T-cell (primary cell): ENCODE results near the gene LMNTD1. TPM values are rescaled to one million over a fixed set of nuclear protein-coding genes. Genes with fewer than 3 reads are reported as not detected.

Experiments used
- ATAC-seq, 4 experiments: fragments of 200-7000 bp in 3 of 4; fragments of 150-1000 bp in 1 of 4; cut with Tn5 transposase; replicated peaks in 1 of 4; 1 replicate in 3 of 4; 2 replicates in 1 of 4; pipeline ENCODE4 v1.10.0; 2021; ENCODE audit warnings: moderate library complexity in 3 of 4, mild to moderate bottlenecking in 2 of 4, moderate number of reproducible peaks in 1 of 4
- CTCF ChIA-PET, 2 donors: fragments of 300-600 bp; sonication (Branson Sonifier 250); formaldehyde crosslinking; loops; one replicate each; lab custom pipeline; 2022; ENCODE audit warnings: antibody characterized with exemption in 2 of 2; lab: Charles Lee
- POLR2A ChIA-PET, 2 donors: fragments of 300-600 bp; sonication (Branson Sonifier 250); formaldehyde crosslinking; loops; one replicate each; lab custom pipeline; 2022; ENCODE audit warnings: antibody characterized with exemption in 2 of 2; lab: Charles Lee
- DNase-seq, 35 experiments: peaks; one replicate each; pipeline versions ENCODE4 v3.0.0 to v3.0.0-alpha.2; 2013 to 2023
- H3K27ac ChIP-seq: one replicate; pipeline ENCODE4 v1.5.1; 2013; ENCODE audit warnings: low read length
- H3K27me3 ChIP-seq, 2 experiments: replicated peaks in 1 of 2; 1 replicate in 1 of 2; 2 replicates in 1 of 2; pipeline versions ENCODE4 v1.6.1 to v1.7.0; 2013; ENCODE audit warnings: low read length in 1 of 2, mixed read lengths in 1 of 2; ENCODE audit not compliant: control insufficient read depth in 2 of 2, insufficient read depth in 2 of 2; ENCODE audit errors: extremely low read depth in 1 of 2
- H3K36me3 ChIP-seq, 2 donors: 1 replicate in 1 of 2; 2 replicates in 1 of 2; pipeline versions ENCODE4 v1.6.1 to v1.7.0; 2013; ENCODE audit warnings: low read length in 1 of 2; ENCODE audit not compliant: control insufficient read depth in 2 of 2, insufficient read depth in 1 of 2; ENCODE audit errors: extremely low read depth in 1 of 2
- H3K4me1 ChIP-seq, 2 experiments: 1 replicate in 1 of 2; 2 replicates in 1 of 2; pipeline versions ENCODE4 v1.6.1 to v1.7.0; 2013; ENCODE audit warnings: low read length in 2 of 2, mixed read lengths in 1 of 2; ENCODE audit not compliant: insufficient read depth in 2 of 2, control insufficient read depth in 1 of 2; ENCODE audit errors: extremely low read depth in 1 of 2
- H3K4me3 ChIP-seq, 2 donors: 1 replicate in 1 of 2; 2 replicates in 1 of 2; pipeline versions ENCODE4 v1.5.1 to v1.7.0; 2013; ENCODE audit warnings: mild to moderate bottlenecking in 2 of 2, low read length in 1 of 2, moderate library complexity in 1 of 2; ENCODE audit not compliant: control insufficient read depth in 1 of 2; ENCODE audit errors: extremely low read depth in 1 of 2
- H3K9me3 ChIP-seq: 2 replicates; pipeline ENCODE4 v1.7.0; 2013
- H3K27ac Mint-ChIP-seq, 2 donors: one replicate each; pipeline ENCODE4 v1.8.0; 2020 to 2021; ENCODE audit warnings: mild to moderate bottlenecking in 2 of 2, mixed read lengths in 2 of 2
- H3K27me3 Mint-ChIP-seq, 2 donors: one replicate each; pipeline ENCODE4 v1.8.0; 2021 to 2022; ENCODE audit warnings: mixed read lengths in 2 of 2
- H3K36me3 Mint-ChIP-seq: one replicate; pipeline ENCODE4 v1.8.0; 2021; ENCODE audit warnings: mixed read lengths
- H3K4me1 Mint-ChIP-seq, 3 donors: one replicate each; pipeline ENCODE4 v1.8.0; 2020 to 2022; ENCODE audit warnings: mixed read lengths in 3 of 3, mild to moderate bottlenecking in 1 of 3
- H3K4me3 Mint-ChIP-seq, 3 donors: one replicate each; pipeline ENCODE4 v1.8.0; 2020 to 2022; ENCODE audit warnings: mild to moderate bottlenecking in 3 of 3, mixed read lengths in 3 of 3, moderate library complexity in 3 of 3
- H3K9me3 Mint-ChIP-seq, 3 donors: one replicate each; pipeline ENCODE4 v1.8.0; 2020 to 2022; ENCODE audit warnings: mixed read lengths in 3 of 3
- WGBS: methylation state at CpG from one replicate; pipeline ENCODE4 v1.1.5; 2013; ENCODE audit warnings: missing lambda C conversion rate; ENCODE audit not compliant: insufficient coverage; 5-methylcytosine and 5-hydroxymethylcytosine counted together
- total RNA-seq, 35 experiments: library from RNA in 6 of 35; stranded (reverse) in 6 of 35; fragments of 120-200 nt in 1 of 35; gene quantifications; one replicate each; pipeline versions ENCODE4 v1.2.1 to v1.2.4 and lab custom pipeline; 2013 to 2026

LMNTD1 gene
- total RNA-seq, 5 donors from 2014 or later (not counting 1 experiment from before 2014, with no cell fraction given), result not detected

DNA sequence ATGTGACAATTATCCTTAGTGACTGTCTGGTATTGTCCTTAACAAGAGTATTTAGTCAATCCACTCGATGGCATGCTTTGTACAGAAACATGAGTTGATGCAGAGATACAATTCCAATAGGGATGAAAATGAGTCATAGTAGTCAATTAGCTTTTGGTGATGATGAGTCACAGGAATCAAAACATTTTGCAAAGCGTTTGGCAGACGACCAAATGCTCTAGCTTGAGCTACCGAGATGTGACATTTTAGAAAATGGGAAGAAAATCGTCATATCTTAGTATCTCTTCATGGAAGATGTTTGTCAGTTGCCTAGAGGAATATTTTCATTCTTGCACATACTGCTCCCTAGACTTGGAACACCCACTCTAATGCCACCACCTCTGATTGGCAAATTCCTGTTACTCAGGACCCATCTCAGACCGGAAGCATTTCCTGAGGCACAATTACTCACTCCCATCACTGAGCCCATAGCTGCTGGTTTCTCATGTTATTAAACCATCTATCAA is 95.0 kb downstream of the LMNTD1 start:
- Histone ChIP-seq H3K4me1 (no peaks in the 10 kb centered on the region), H3K4me3 (no peak overlapping the region), H3K9me3 (no peaks in the 10 kb centered on the region), H3K27ac (no peak overlapping the region), H3K36me3 (no peaks in the 10 kb centered on the region), H3K27me3 (peaks cover 0 to 7% of the 10 kb centered on the region in 2 experiments)
- peaks cover 0 to 6% of the 10 kb centered on the region in 2 donors for H3K27me3 Mint-ChIP-seq
- ATAC-seq, result no peak
- CTCF ChIA-PET, result interaction anchor here in 1 of 2 donors (0.6 to 1.5 kb wide), 2 partner anchors 19 to 571 kb away, joined by 3 to 6 read pairs; no protein-coding TSS in a partner anchor
- no peak overlapping the region for H3K4me3 Mint-ChIP-seq
- POLR2A ChIA-PET, result interaction anchor here in 1 of 2 donors (0.5 kb wide), 1 partner anchor 626 kb away, joined by 4 read pairs; no protein-coding TSS in a partner anchor
- peaks cover 0 to 4% (median 0%) of the 10 kb centered on the region in 3 donors for H3K9me3 Mint-ChIP-seq
- no peaks in the 10 kb centered on the region for H3K4me1 Mint-ChIP-seq
- DNase-seq, result no peak
- 87% methylated on average over 2 of the region's 6 CpGs for WGBS
- H3K27ac Mint-ChIP-seq, result no peak overlapping the region
- no peaks in the 10 kb centered on the region for H3K36me3 Mint-ChIP-seq

DNA sequence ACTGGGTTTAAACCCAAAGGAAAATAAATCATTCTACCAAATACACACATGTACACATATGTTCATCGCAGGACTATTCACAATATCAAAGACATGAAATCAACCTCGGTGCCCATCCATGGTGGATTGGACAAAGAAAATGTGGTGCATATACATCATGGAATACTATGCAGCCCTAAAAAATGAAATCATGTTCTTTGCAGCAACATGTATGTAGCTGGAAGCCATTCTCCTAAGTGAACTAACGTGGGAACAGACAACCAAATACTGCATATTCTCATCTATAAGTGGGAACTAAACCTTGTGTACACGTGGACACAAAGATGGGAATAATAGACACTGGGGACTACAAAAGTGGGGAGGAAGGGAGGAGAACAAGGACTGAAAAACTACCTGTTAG is 96.6 kb downstream of the LMNTD1 start:
- Histone ChIP-seq H3K4me3 (no peak overlapping the region), H3K4me1 (no peaks in the 10 kb centered on the region), H3K36me3 (no peaks in the 10 kb centered on the region), H3K27ac (no peak overlapping the region), H3K9me3 (no peaks in the 10 kb centered on the region), H3K27me3 (peaks cover 0 to 18% of the 10 kb centered on the region in 2 experiments)
- DNase-seq (no peak), ATAC-seq (no peak)
- WGBS, result no CpG with 5 or more reads among the region's 4 CpGs
- Mint-ChIP-seq H3K27me3 (peaks cover 0 to 8% of the 10 kb centered on the region in 2 donors), H3K36me3 (no peaks in the 10 kb centered on the region), H3K4me3 (no peak overlapping the region), H3K9me3 (peaks cover 0 to 4% (median 0%) of the 10 kb centered on the region in 3 donors), H3K4me1 (no peaks in the 10 kb centered on the region), H3K27ac (no peak overlapping the region)
- ChIA-PET CTCF (no interaction called here), POLR2A (no interaction called here)

DNA sequence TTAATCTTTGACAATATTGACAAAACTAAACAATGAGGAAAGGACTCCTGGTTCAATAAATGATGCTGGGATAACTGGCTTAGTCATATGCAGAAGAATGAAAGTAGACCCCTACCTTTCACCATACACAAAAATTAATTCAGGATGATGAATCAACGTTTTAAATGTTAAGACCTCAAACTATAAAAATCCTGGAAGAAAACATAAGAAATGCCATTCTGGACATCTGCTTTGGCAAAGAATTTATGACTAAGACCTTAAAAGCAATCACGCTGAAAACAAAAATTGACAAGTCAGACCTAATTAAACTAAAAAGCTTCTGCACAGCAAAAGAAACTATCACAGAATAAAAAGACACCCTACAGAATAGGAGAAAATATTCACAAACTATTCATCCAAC is 97.4 kb downstream of the LMNTD1 start:
- Histone ChIP-seq H3K27me3 (peaks cover 0 to 18% of the 10 kb centered on the region in 2 experiments), H3K9me3 (no peaks in the 10 kb centered on the region), H3K27ac (no peak overlapping the region), H3K36me3 (no peaks in the 10 kb centered on the region), H3K4me1 (no peaks in the 10 kb centered on the region), H3K4me3 (no peak overlapping the region)
- Mint-ChIP-seq H3K27ac (no peak overlapping the region), H3K27me3 (peaks cover 0 to 12% of the 10 kb centered on the region in 2 donors), H3K9me3 (peaks cover 0 to 4% (median 0%) of the 10 kb centered on the region in 3 donors), H3K36me3 (no peaks in the 10 kb centered on the region), H3K4me1 (no peaks in the 10 kb centered on the region), H3K4me3 (no peak overlapping the region)
- WGBS, result 88% methylated on average over 2 of the region's 2 CpGs
- ChIA-PET CTCF (no interaction called here), POLR2A (no interaction called here)
- ATAC-seq (no peak), DNase-seq (no peak)

DNA sequence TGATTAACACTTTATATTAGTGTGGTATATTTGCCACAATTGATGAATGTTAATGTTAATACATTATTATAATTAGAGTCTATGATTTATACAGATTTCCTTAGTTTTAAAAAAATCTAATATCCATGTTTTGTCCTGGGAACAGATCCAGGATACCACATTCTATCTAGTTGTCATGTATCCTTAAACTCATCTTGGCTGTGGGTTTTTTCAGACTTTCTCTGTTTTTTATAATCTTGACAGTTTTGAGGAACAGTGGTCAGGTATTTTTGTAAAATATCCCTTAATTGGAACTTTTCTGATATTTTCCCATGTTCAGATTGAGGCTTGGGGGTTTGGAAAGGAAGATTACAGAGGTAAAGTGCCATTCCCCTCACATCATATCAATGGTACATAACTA is 104.1 kb downstream of the LMNTD1 start:
- Histone ChIP-seq H3K4me3 (no peak overlapping the region), H3K27ac (no peak overlapping the region), H3K36me3 (no peaks in the 10 kb centered on the region), H3K27me3 (peaks cover 0 to 15% of the 10 kb centered on the region in 2 experiments), H3K9me3 (no peaks in the 10 kb centered on the region), H3K4me1 (no peaks in the 10 kb centered on the region)
- H3K27me3 Mint-ChIP-seq, result peaks cover 0 to 18% of the 10 kb centered on the region in 2 donors
- DNase-seq (no peak), ATAC-seq (no peak)
- H3K4me1 Mint-ChIP-seq, result no peaks in the 10 kb centered on the region
- POLR2A ChIA-PET, result no interaction called here
- H3K27ac Mint-ChIP-seq, result no peak overlapping the region
- H3K4me3 Mint-ChIP-seq, result no peak overlapping the region
- CTCF ChIA-PET, result no interaction called here
- no peaks in the 10 kb centered on the region for H3K9me3 Mint-ChIP-seq
- no peaks in the 10 kb centered on the region for H3K36me3 Mint-ChIP-seq

DNA sequence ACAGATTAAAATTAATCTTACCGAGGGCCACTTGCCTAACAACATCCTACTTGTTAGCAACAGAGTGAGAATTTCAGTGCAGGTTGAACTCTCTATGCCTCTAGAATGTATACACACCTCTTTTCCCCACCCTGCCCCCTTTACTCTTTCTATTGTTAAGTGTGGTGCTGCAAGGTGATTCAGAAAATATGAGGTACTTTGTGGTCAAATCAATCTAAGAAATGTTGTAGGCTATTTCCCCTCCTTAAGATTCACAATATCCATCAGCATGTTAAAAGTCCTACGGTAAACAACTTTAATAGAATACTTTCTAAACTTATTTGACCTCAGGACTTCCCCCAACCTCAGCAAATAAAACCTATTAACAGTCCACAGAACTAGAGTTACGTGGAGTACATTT is 106.0 kb downstream of the LMNTD1 start:
- Mint-ChIP-seq H3K4me1 (no peaks in the 10 kb centered on the region), H3K4me3 (no peak overlapping the region), H3K9me3 (no peaks in the 10 kb centered on the region), H3K36me3 (no peaks in the 10 kb centered on the region), H3K27ac (no peak overlapping the region), H3K27me3 (peaks cover 0 to 11% of the 10 kb centered on the region in 2 donors)
- CTCF ChIA-PET, result interaction anchor here in 1 of 2 donors (0.7 kb wide), 1 partner anchor 581 kb away, joined by 3 read pairs; no protein-coding TSS in a partner anchor
- POLR2A ChIA-PET, result no interaction called here
- H3K27me3 ChIP-seq, result peaks cover 0 to under 1% of the 10 kb centered on the region in 2 experiments
- DNase-seq (no peak), ATAC-seq (no peak)
- no peaks in the 10 kb centered on the region for H3K9me3 ChIP-seq
- no peak overlapping the region for H3K4me3 ChIP-seq
- no peaks in the 10 kb centered on the region for H3K4me1 ChIP-seq
- H3K27ac ChIP-seq, result no peak overlapping the region
- H3K36me3 ChIP-seq, result no peaks in the 10 kb centered on the region
- WGBS, result no CpG with 5 or more reads among the region's 3 CpGs

DNA sequence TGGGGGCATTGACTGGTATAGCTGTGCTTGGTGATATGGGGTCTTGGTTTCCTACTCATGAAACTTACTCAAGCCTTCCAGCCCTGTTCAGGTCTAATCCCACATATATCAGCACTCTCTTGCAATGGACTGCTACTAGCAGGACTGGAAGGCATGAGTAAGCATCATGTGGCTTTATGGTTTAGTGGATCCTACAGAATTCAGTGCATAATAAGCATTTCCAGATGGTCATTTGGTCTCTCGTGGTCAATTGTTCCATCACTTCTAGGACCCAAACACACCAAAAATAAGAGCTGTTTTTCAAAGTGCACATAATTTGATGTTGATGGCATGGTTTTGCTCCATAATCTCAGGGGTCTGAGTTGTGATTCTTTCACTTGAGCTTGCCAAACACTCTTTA is 114.4 kb downstream of the LMNTD1 start:
- no peak for DNase-seq
- ChIA-PET POLR2A (no interaction called here), CTCF (interaction anchor here in 1 of 2 donors (0.6 to 0.8 kb wide), 2 partner anchors 20 to 594 kb away, joined by 3 to 6 read pairs; no protein-coding TSS in a partner anchor)
- no peaks in the 10 kb centered on the region for H3K36me3 Mint-ChIP-seq
- H3K36me3 ChIP-seq, result no peaks in the 10 kb centered on the region
- no peaks in the 10 kb centered on the region for H3K9me3 ChIP-seq
- H3K27ac ChIP-seq, result no peak overlapping the region
- no peak overlapping the region for H3K4me3 ChIP-seq
- H3K27me3 ChIP-seq, result no peaks in the 10 kb centered on the region
- H3K4me3 Mint-ChIP-seq, result no peak overlapping the region
- H3K4me1 ChIP-seq, result peaks cover 0 to 4% of the 10 kb centered on the region in 2 experiments
- H3K4me1 Mint-ChIP-seq, result peaks cover 4 to 9% (median 6%) of the 10 kb centered on the region in 3 donors
- H3K9me3 Mint-ChIP-seq, result no peaks in the 10 kb centered on the region
- no peak overlapping the region for H3K27ac Mint-ChIP-seq
- H3K27me3 Mint-ChIP-seq, result no peaks in the 10 kb centered on the region
- no peak for ATAC-seq
- WGBS, result no CpG with 5 or more reads among the region's 1 CpG
